Measurements from ENCODE around the gene LSM3.

The LSM3 gene

DNA sequence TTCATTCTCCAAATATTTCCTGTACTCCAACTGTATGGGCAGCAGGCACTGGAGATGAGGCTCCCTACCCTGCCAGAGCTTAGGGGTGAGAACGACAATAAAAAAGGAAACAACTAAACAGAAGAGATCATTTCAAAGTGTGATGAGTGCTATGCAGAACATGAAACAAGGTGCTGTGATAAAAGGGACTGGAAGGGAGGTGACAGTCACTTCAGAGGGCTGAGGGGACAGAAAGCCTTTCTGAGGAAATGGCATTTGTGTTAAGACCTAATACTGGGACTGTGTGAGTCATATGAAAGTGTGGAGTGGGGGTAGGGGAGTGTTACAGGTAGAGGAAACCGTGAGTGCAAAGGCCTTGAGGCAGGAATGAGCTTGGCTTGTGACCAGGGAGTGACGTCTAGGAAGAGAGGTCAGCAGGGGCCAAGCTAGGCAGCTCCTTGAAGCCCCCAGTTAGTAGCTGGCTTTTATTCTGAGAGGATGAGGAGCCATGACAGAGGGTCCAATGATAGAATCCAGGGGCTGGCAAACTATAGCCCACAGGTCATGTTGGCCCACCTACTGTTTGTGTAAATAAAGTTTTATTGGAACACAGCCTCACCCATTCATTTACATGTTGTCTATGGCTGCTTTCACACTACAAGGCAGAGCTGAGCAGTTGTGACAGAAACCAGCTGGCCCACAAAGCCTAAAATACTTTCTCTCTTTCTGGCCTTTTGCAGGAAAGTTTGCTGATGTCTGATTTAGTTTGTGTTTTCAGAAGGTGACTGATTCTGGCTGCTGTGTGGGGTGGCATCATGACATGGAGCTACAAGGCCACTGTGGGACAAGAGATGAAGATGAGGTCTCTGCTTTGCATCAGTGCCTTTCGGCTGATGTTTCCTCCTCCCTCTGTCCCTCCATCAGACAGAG is 56.6 kb downstream of the LSM3 start:
- ATAC-seq (replicated peaks): peak in 1 of 2 donors; percentile 43
- peaks cover 6 to 8% of the 10 kb centered on the region in 2 donors for H3K9me3 Mint-ChIP-seq
- H3K27ac Mint-ChIP-seq: no peak overlapping the region
- peaks cover 9 to 11% of the 10 kb centered on the region in 2 donors for H3K36me3 Mint-ChIP-seq
- no peak overlapping the region for H3K4me3 Mint-ChIP-seq
- no peak for DNase-seq
- H3K27me3 Mint-ChIP-seq: peaks cover 41 to 55% of the 10 kb centered on the region in 2 donors
- peaks cover 0 to 5% of the 10 kb centered on the region in 2 donors for H3K4me1 Mint-ChIP-seq

GRCh38 chr3:14235912-14236295 is 57.3 kb downstream of the LSM3 start:
- ATAC-seq (replicated peaks): no peak
- Mint-ChIP-seq H3K9me3 (peaks cover 6 to 8% of the 10 kb centered on the region in 2 donors), H3K4me3 (no peak overlapping the region), H3K27me3 (peaks cover 44 to 52% of the 10 kb centered on the region in 2 donors), H3K36me3 (peaks cover 9 to 11% of the 10 kb centered on the region in 2 donors), H3K27ac (no peak overlapping the region), H3K4me1 (peaks cover 0 to 5% of the 10 kb centered on the region in 2 donors)
- no peak for DNase-seq

DNA sequence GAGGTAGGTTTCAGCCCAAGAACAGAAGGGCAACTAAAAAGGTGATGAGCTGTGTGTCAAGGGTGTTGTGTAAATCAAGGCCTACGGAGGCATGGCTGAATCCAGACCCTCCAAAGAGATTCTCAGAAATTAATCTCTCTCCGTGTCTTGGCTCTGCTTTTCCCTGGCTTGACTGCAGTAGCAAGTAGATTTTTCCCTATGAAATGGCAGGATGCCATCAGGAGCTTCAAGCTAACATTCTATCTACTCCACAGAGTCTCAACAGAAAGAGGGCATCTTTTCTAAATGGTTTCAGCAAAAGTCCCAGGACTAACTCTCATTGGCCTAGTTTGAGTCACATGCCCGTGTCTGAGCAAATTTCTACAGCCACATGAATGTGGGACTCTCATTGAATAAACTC is 58.3 kb downstream of the LSM3 start:
- H3K27me3 Mint-ChIP-seq: peaks cover 35 to 42% of the 10 kb centered on the region in 2 donors
- no peak overlapping the region for H3K27ac Mint-ChIP-seq
- no peak for ATAC-seq (replicated peaks)
- peaks cover 6 to 7% of the 10 kb centered on the region in 2 donors for H3K9me3 Mint-ChIP-seq
- no peak for DNase-seq
- no peak overlapping the region for H3K4me3 Mint-ChIP-seq
- H3K36me3 Mint-ChIP-seq: peaks cover 9 to 11% of the 10 kb centered on the region in 2 donors
- H3K4me1 Mint-ChIP-seq: peaks cover 0 to 5% of the 10 kb centered on the region in 2 donors

- ATAC-seq (replicated peaks) (no peak), DNase-seq (no peak)
- H3K27me3 Mint-ChIP-seq: peaks cover 31 to 40% of the 10 kb centered on the region in 2 donors
- H3K4me1 Mint-ChIP-seq: peaks cover 0 to 5% of the 10 kb centered on the region in 2 donors
- peaks cover 9 to 11% of the 10 kb centered on the region in 2 donors for H3K36me3 Mint-ChIP-seq
- H3K27ac Mint-ChIP-seq: no peak overlapping the region
- no peak overlapping the region for H3K4me3 Mint-ChIP-seq
- peaks cover 6 to 7% of the 10 kb centered on the region in 2 donors for H3K9me3 Mint-ChIP-seq
Observed at GRCh38 chr3:14237457-14237856, 58.8 kb downstream of the LSM3 start.

DNA sequence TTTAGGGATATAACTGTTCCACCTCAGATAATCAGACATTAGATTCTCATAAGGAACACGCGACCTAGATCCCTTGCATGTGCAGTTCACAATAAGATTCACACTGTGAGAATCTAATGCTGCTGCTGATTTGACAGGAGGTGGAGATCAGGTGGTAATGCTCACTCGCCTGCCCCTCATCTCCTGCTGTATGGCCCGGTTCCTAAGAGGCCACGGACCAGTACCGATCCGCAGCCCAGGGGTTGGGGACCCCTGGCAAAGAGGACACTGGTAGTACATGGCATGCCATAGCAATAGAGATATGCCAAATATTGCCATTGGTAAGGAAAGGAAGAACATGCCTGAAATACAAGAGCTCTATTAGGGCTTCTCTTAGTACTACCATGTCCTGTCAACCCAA is 59.7 kb downstream of the LSM3 start:
- Mint-ChIP-seq H3K27me3 (peaks cover 26 to 40% of the 10 kb centered on the region in 2 donors), H3K4me1 (peaks cover 0 to 2% of the 10 kb centered on the region in 2 donors), H3K4me3 (no peak overlapping the region), H3K9me3 (peaks cover 4 to 7% of the 10 kb centered on the region in 2 donors), H3K27ac (no peak overlapping the region), H3K36me3 (peaks cover 4% of the 10 kb centered on the region in 2 donors)
- DNase-seq: no peak
- ATAC-seq (replicated peaks): no peak

DNA sequence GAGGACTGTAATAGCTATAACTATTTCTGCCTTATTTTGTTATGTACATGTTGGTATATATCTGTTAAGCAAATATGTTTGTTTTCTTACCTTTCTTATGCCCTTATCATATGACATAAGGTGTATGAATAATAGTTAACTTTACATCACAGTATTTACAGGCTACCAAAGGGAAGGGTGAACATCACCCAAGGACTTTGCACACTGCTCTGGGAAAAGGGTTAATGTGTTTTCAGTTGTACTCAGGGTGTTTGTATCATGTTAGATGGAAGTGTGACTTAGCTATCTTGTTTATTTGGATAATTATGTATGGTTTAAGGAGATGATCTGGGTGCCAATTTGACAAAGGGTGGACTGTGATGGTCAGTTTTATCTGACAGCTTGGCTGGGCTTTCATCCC is 60.3 kb downstream of the LSM3 start:
- peaks cover 21 to 39% of the 10 kb centered on the region in 2 donors for H3K27me3 Mint-ChIP-seq
- DNase-seq: no peak
- H3K4me1 Mint-ChIP-seq: peaks cover 0 to 2% of the 10 kb centered on the region in 2 donors
- H3K4me3 Mint-ChIP-seq: no peak overlapping the region
- no peak overlapping the region for H3K27ac Mint-ChIP-seq
- no peaks in the 10 kb centered on the region for H3K36me3 Mint-ChIP-seq
- peaks cover 0 to 3% of the 10 kb centered on the region in 2 donors for H3K9me3 Mint-ChIP-seq
- no peak for ATAC-seq (replicated peaks)

- no peak for ATAC-seq (replicated peaks)
Observed at GRCh38 chr3:14239940-14240339, 61.3 kb downstream of the LSM3 start.

DNA sequence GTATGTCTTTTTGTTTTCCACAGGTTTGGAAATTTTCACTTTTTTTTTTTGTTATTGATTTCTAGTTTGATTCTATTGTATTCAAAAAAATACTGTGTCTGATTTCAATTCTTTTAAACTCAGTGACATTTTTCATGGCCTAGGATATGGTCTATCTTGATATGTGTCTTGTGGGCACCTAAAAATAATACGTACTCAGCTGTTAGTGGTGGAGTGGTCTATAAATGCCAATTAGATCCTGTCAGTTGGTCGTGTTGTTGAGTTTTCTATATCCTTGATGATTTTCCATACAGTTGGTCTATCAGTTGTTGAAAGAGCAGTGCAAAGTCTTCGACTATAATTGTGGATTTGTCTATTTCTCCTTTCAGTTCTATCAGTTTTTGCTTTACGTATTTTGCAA is 61.7 kb downstream of the LSM3 start:
- Mint-ChIP-seq H3K27ac (no peak overlapping the region), H3K36me3 (no peaks in the 10 kb centered on the region), H3K9me3 (no peaks in the 10 kb centered on the region), H3K27me3 (peaks cover 14 to 32% of the 10 kb centered on the region in 2 donors), H3K4me1 (no peaks in the 10 kb centered on the region), H3K4me3 (no peak overlapping the region)
- no peak for ATAC-seq (replicated peaks)
- DNase-seq: no peak

More at GRCh38 chr3:14239940-14240339, 61.3 kb downstream of the LSM3 start:
- peaks cover 18 to 36% of the 10 kb centered on the region in 2 donors for H3K27me3 Mint-ChIP-seq
- no peak overlapping the region for H3K4me3 Mint-ChIP-seq
- peaks cover 0 to 3% of the 10 kb centered on the region in 2 donors for H3K9me3 Mint-ChIP-seq
- DNase-seq: no peak
- H3K4me1 Mint-ChIP-seq: peaks cover 0 to 2% of the 10 kb centered on the region in 2 donors
- no peaks in the 10 kb centered on the region for H3K36me3 Mint-ChIP-seq
- H3K27ac Mint-ChIP-seq: no peak overlapping the region

DNA sequence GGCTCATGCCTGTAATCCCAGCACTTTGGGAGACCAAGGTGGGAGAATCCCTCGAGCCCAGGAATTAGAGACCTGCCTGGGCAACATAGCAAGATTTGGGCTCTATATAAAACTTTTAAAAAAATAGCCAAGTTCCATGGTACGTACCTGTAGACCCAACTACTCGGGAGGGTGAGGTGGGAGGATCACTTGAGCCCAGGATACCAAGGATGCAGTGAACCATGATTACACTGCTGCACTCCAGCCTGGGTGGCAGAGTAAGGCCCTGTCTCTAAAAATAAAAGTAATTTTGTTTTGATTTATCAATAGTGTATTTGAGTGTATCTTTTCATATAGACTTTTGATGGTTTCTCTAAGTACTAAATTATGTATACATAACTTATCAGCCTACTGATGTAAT is 63.1 kb downstream of the LSM3 start:
- Mint-ChIP-seq H3K4me1 (no peaks in the 10 kb centered on the region), H3K9me3 (no peaks in the 10 kb centered on the region), H3K27me3 (peaks cover 14 to 29% of the 10 kb centered on the region in 2 donors), H3K36me3 (no peaks in the 10 kb centered on the region), H3K4me3 (no peak overlapping the region), H3K27ac (no peak overlapping the region)
- no peak for ATAC-seq (replicated peaks)
- no peak for DNase-seq

GRCh38 chr3:14242490-14243311 is 64.1 kb downstream of the LSM3 start:
- Mint-ChIP-seq H3K4me3 (no peak overlapping the region), H3K27me3 (peaks cover 14 to 29% of the 10 kb centered on the region in 2 donors), H3K36me3 (no peaks in the 10 kb centered on the region), H3K4me1 (no peaks in the 10 kb centered on the region), H3K9me3 (no peaks in the 10 kb centered on the region), H3K27ac (no peak overlapping the region)
- ATAC-seq (replicated peaks) (no peak), DNase-seq (no peak)

GRCh38 chr3:14243782-14244181 is 65.2 kb downstream of the LSM3 start:
- no peak overlapping the region for H3K27ac Mint-ChIP-seq
- ATAC-seq (replicated peaks): no peak
- peaks cover 20 to 37% of the 10 kb centered on the region in 2 donors for H3K27me3 Mint-ChIP-seq
- no peaks in the 10 kb centered on the region for H3K36me3 Mint-ChIP-seq
- no peaks in the 10 kb centered on the region for H3K4me1 Mint-ChIP-seq
- no peak overlapping the region for H3K4me3 Mint-ChIP-seq
- no peak for DNase-seq
- H3K9me3 Mint-ChIP-seq: no peaks in the 10 kb centered on the region

DNA sequence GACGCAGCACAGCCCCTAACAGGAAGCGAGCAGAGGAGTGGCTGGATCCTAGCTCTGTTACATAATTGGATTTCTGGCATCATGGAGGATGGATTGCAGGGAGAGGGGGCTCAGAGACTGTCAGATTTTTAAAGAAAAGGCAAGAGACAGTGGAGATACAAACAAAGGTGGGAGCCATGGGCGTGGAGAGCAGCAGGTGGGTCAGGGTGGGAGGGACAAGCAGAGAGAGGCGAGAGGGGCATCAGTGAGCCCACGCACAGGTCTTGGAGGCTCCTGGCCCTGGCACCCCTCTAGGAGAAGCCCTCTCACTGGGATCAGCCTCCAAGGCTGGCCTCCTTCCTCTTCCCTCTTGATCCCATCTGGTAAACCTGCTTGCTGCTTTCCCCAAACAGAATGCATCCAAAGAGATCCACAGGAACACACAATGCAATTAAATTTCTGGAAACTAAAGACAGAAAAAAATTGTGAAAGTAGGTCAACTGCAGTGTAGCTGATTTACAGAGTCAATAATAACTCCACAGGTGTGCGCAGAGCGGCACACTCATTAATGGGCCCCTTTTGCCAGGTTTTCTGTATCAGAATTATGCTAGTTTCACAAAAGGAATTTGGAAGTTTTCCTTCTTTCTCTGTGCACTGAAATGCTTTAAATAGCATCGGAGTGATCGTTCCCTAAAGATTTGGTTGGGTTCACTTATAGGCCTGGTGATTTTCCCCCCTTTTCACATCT is 66.1 kb downstream of the LSM3 start:
- Mint-ChIP-seq H3K36me3 (no peaks in the 10 kb centered on the region), H3K4me3 (no peak overlapping the region), H3K27ac (no peak overlapping the region), H3K27me3 (peaks cover 20 to 38% of the 10 kb centered on the region in 2 donors), H3K9me3 (no peaks in the 10 kb centered on the region), H3K4me1 (no peaks in the 10 kb centered on the region)
- ATAC-seq (replicated peaks): no peak
- DNase-seq: no peak

DNA sequence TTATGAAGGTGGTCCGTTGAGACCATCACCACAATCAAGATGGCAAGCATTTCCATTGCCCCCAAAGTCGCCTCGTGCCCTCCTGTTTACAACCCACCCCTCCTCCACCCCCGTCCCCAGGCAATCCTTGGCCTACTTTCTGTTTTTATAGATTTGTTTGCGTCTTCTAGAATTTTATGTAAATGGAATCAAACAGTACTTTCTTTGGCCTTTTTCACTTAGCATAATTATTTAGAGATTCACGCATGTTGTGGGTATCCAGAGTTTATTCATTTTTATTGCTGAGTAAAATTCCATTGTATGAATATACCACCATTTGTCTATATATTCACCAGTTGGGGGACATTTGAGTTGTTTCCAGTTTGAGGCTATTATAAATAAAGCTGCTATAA is 66.6 kb downstream of the LSM3 start:
- no peaks in the 10 kb centered on the region for H3K36me3 Mint-ChIP-seq
- H3K4me3 Mint-ChIP-seq: no peak overlapping the region
- H3K27ac Mint-ChIP-seq: no peak overlapping the region
- H3K27me3 Mint-ChIP-seq: peaks cover 20 to 38% of the 10 kb centered on the region in 2 donors
- no peak for DNase-seq
- H3K9me3 Mint-ChIP-seq: no peaks in the 10 kb centered on the region
- H3K4me1 Mint-ChIP-seq: no peaks in the 10 kb centered on the region
- ATAC-seq (replicated peaks): no peak

GRCh38 chr3:14245822-14246221 is 67.2 kb downstream of the LSM3 start:
- Mint-ChIP-seq H3K36me3 (no peaks in the 10 kb centered on the region), H3K9me3 (no peaks in the 10 kb centered on the region), H3K27ac (no peak overlapping the region), H3K4me1 (no peaks in the 10 kb centered on the region), H3K4me3 (no peak overlapping the region), H3K27me3 (peaks cover 16 to 38% of the 10 kb centered on the region in 2 donors)
- DNase-seq (no peak), ATAC-seq (replicated peaks) (no peak)

Measured in stimulated activated naive B cell treated with anti-CD40 and anti-IgM and Interleukin-4, amounts not matched to agents 10 μg/mL and 1 μg/mL and 100 μg/mL, for 72 hours (primary cell).